ENCODE measurements around the gene EVC.
"Not testable (repeated sequence)": the region's sequence is repeated elsewhere in the genome, so short reads cannot be mapped to it uniquely, and the experiment has no call there.

The EVC gene

GRCh38 chr4:5821665-5822358 lies 110.8 kb downstream of the EVC start:
- DNase-seq: no peak

GRCh38 chr4:5822619-5823018 lies 111.6 kb downstream of the EVC start:
- no peak for DNase-seq

- DNase-seq: no peak
Observed at GRCh38 chr4:5823542-5824211, 112.7 kb downstream of the EVC start.

GRCh38 chr4:5824227-5824626 lies 113.2 kb downstream of the EVC start:
- no peak for DNase-seq

GRCh38 chr4:5824635-5825034 lies 113.6 kb downstream of the EVC start:
- DNase-seq: peak; percentile 5

- no peak for DNase-seq
Observed at GRCh38 chr4:5825321-5826041, 114.5 kb downstream of the EVC start.

GRCh38 chr4:5826437-5827107 lies 115.6 kb downstream of the EVC start:
- no peak for DNase-seq

GRCh38 chr4:5827108-5828004 lies 116.4 kb downstream of the EVC start:
- DNase-seq: peak; percentile 33

GRCh38 chr4:5828005-5828391 lies 117.0 kb downstream of the EVC start:
- peak; percentile 24 for DNase-seq

- DNase-seq: no peak
Observed at GRCh38 chr4:5836943-5837342, 125.9 kb downstream of the EVC start.

- not testable (repeated sequence) for DNase-seq
Observed at GRCh38 chr4:5837483-5837882, 126.5 kb downstream of the EVC start.

- no peak for DNase-seq
Observed at GRCh38 chr4:5839332-5839731, 128.3 kb downstream of the EVC start.

- DNase-seq: no peak
Observed at GRCh38 chr4:5839751-5840674, 129.0 kb downstream of the EVC start.

GRCh38 chr4:5842456-5842855 lies 131.5 kb downstream of the EVC start:
- no peak for DNase-seq

- DNase-seq: no peak
Observed at GRCh38 chr4:5843573-5844530, 132.9 kb downstream of the EVC start.

GRCh38 chr4:5845035-5845905 lies 134.3 kb downstream of the EVC start:
- no peak for DNase-seq

GRCh38 chr4:5851637-5852301 lies 140.8 kb downstream of the EVC start:
- DNase-seq: no peak

- DNase-seq: no peak
Observed at GRCh38 chr4:5852523-5853202, 141.7 kb downstream of the EVC start.

All from inflammatory macrophage treated with lipopolysaccharide for 4 hours (primary cell).